TTC549 (cell line): ENCODE results near the gene GPR141.

Experiments used
- FAIRE-seq: peaks from 2 replicates; lab custom pipeline; 2012; peaks lifted over from hg19 to GRCh38; lab: Jason Lieb, UNC

GPR141 gene

GRCh38 chr7:37683246-37684120 lies at the start of gene GPR141:
GPR141 (plus strand) TSS chr7:37683766; CDS start chr7:37740394, 56,628 bp downstream.
- no peak for FAIRE-seq

- FAIRE-seq: no peak
Observed at GRCh38 chr7:37635346-37635745, 48.2 kb upstream of the GPR141 start.

- FAIRE-seq: no peak
Observed at GRCh38 chr7:37642028-37642540, 41.5 kb upstream of the GPR141 start.

GRCh38 chr7:37643876-37644275 lies 39.7 kb upstream of the GPR141 start:
- FAIRE-seq: no peak

- no peak for FAIRE-seq
Observed at GRCh38 chr7:37645282-37646050, 38.1 kb upstream of the GPR141 start.

- FAIRE-seq: no peak
Observed at GRCh38 chr7:37656913-37657530, 26.5 kb upstream of the GPR141 start.

- no peak for FAIRE-seq
Observed at GRCh38 chr7:37657816-37658215, 25.8 kb upstream of the GPR141 start.

GRCh38 chr7:37659971-37660565 lies 23.5 kb upstream of the GPR141 start:
- no peak for FAIRE-seq

- FAIRE-seq: no peak
Observed at GRCh38 chr7:37660614-37661013, 23.0 kb upstream of the GPR141 start.

- FAIRE-seq: no peak
Observed at GRCh38 chr7:37663693-37664092, 19.9 kb upstream of the GPR141 start.

GRCh38 chr7:37665352-37666022 lies 18.1 kb upstream of the GPR141 start:
- FAIRE-seq: no peak

GRCh38 chr7:37666026-37666799 lies 17.4 kb upstream of the GPR141 start:
- no peak for FAIRE-seq

- no peak for FAIRE-seq
Observed at GRCh38 chr7:37669818-37670217, 13.7 kb upstream of the GPR141 start.

- no peak for FAIRE-seq
Observed at GRCh38 chr7:37670436-37670835, 13.1 kb upstream of the GPR141 start.

- no peak for FAIRE-seq
Observed at GRCh38 chr7:37671876-37672275, 11.7 kb upstream of the GPR141 start.

GRCh38 chr7:37672926-37673325 lies 10.6 kb upstream of the GPR141 start:
- no peak for FAIRE-seq

GRCh38 chr7:37673523-37673922 lies 10.0 kb upstream of the GPR141 start:
- FAIRE-seq: no peak

- FAIRE-seq: no peak
Observed at GRCh38 chr7:37674531-37674930, 9.0 kb upstream of the GPR141 start.

GRCh38 chr7:37675749-37676148 lies 7.8 kb upstream of the GPR141 start:
- no peak for FAIRE-seq

GRCh38 chr7:37684927-37685326 lies 1.4 kb downstream of the GPR141 start:
- no peak for FAIRE-seq
